IMR-90 (cell line): ENCODE results near the gene SP9. TPM values are rescaled to one million over a fixed set of nuclear protein-coding genes. Genes with fewer than 3 reads are reported as not detected.

ENCODE experiments used
- ATAC-seq: fragments of 200-7000 bp; cut with Tn5 transposase; 2 replicates; pipeline ENCODE4 v1.9.1; 2020; ENCODE audit warnings: low read depth, mild to moderate bottlenecking, moderate library complexity
- BruUV-seq: library from RNA; stranded (reverse); fragments of 400-500 nt; replicated peaks from 2 replicates; lab custom pipeline; 2021; lab: Mats Ljungman, UMichigan
- CTCF ChIA-PET: fragments of 300-600 bp; formaldehyde crosslinking; extraction: SDS; loops from one replicate; lab custom pipeline; 2021; ENCODE audit warnings: antibody characterized with exemption; lab: Yijun Ruan, JAX
- POLR2A ChIA-PET: fragments of 300-600 bp; sonication (Branson Sonifier 250); formaldehyde crosslinking; loops from one replicate; lab custom pipeline; 2022; ENCODE audit warnings: antibody characterized with exemption; ENCODE audit not compliant: unreplicated experiment; lab: Charles Lee
- DNase-seq: peaks from one replicate; pipeline ENCODE4 v3.0.0; 2013
- H2AFZ ChIP-seq: replicated peaks from 2 replicates; pipeline ENCODE3; 2013; ENCODE audit warnings: low read length, mild to moderate bottlenecking; ENCODE audit not compliant: poor library complexity
- H2AK5ac ChIP-seq: 2 replicates; pipeline ENCODE4 v1.6.1; 2013; ENCODE audit warnings: low read depth, low read length, inconsistent platforms
- H2AK9ac ChIP-seq: replicated peaks from 2 replicates; pipeline ENCODE3; 2013; ENCODE audit warnings: mild to moderate bottlenecking, low read depth, low read length, moderate library complexity; ENCODE audit not compliant: poor library complexity
- H2BK120ac ChIP-seq: 2 replicates; pipeline ENCODE4 v1.6.1; 2013; ENCODE audit warnings: low read depth, low read length, inconsistent platforms
- H2BK15ac ChIP-seq: 3 replicates; pipeline ENCODE4 v1.6.1; 2013; ENCODE audit warnings: low read depth, low read length, inconsistent platforms
- H2BK20ac ChIP-seq: 2 replicates; pipeline ENCODE4 v1.6.1; 2013; ENCODE audit warnings: low read depth, mild to moderate bottlenecking, inconsistent platforms, low read length, moderate library complexity
- H2BK5ac ChIP-seq: 2 replicates; pipeline ENCODE4 v1.6.1; 2013; ENCODE audit warnings: mild to moderate bottlenecking, low read depth, low read length, inconsistent platforms; ENCODE audit not compliant: poor library complexity, severe bottlenecking
- H3K14ac ChIP-seq: replicated peaks from 2 replicates; pipeline ENCODE4 v1.6.1; 2013; ENCODE audit warnings: low read depth, low read length, inconsistent platforms
- H3K18ac ChIP-seq: 2 replicates; pipeline ENCODE4 v1.6.1; 2013; ENCODE audit warnings: low read depth, low read length, control low read depth
- H3K23ac ChIP-seq: 2 replicates; pipeline ENCODE4 v1.6.1; 2013; ENCODE audit warnings: low read depth, low read length, inconsistent platforms
- H3K27ac ChIP-seq: 2 replicates; pipeline ENCODE4 v1.5.1; 2013; ENCODE audit warnings: mild to moderate bottlenecking, control low read depth, low read length; ENCODE audit not compliant: insufficient read depth
- H3K27me3 ChIP-seq: 2 replicates; pipeline ENCODE4 v1.6.1; 2013; ENCODE audit warnings: low read length; ENCODE audit not compliant: control insufficient read depth, insufficient read depth
- H3K36me3 ChIP-seq: 2 replicates; pipeline ENCODE4 v1.6.1; 2013; ENCODE audit warnings: low read length, mixed read lengths; ENCODE audit not compliant: control insufficient read depth, insufficient read depth
- H3K4ac ChIP-seq: 2 replicates; pipeline ENCODE4 v1.6.1; 2013; ENCODE audit warnings: low read depth, low read length, inconsistent platforms
- H3K4me1 ChIP-seq: 2 replicates; pipeline ENCODE4 v1.6.1; 2013; ENCODE audit warnings: low read length, mixed read lengths; ENCODE audit not compliant: control insufficient read depth, insufficient read depth
- H3K4me2 ChIP-seq: 2 replicates; pipeline ENCODE4 v1.6.1; 2013; ENCODE audit warnings: low read depth, mild to moderate bottlenecking, control low read depth, low read length, moderate library complexity
- H3K4me3 ChIP-seq: 2 replicates; pipeline ENCODE4 v1.5.1; 2013; ENCODE audit warnings: low read depth, mild to moderate bottlenecking, control low read depth, low read length, moderate library complexity; ENCODE audit not compliant: insufficient read depth
- H3K56ac ChIP-seq: 2 replicates; pipeline ENCODE4 v1.6.1; 2013; ENCODE audit warnings: low read length, inconsistent platforms; ENCODE audit not compliant: insufficient read depth; ENCODE audit errors: extremely low read depth
- H3K79me1 ChIP-seq, 2 experiments: 2 replicates each; pipeline ENCODE4 v1.6.1; 2013; ENCODE audit warnings: low read length in 2 of 2, inconsistent platforms in 1 of 2, low read depth in 1 of 2
- H3K9ac ChIP-seq: 2 replicates; pipeline ENCODE4 v1.6.1; 2013; ENCODE audit warnings: low read depth, low read length, control low read depth
- H3K9me1 ChIP-seq: 2 replicates; pipeline ENCODE4 v1.6.1; 2013; ENCODE audit warnings: low read length, inconsistent platforms; ENCODE audit not compliant: insufficient read depth
- H3K9me3 ChIP-seq: 2 replicates; pipeline ENCODE4 v1.6.1; 2013; ENCODE audit warnings: low read length; ENCODE audit not compliant: control insufficient read depth, insufficient read depth
- H4K20me1 ChIP-seq: 2 replicates; pipeline ENCODE4 v1.6.1; 2013; ENCODE audit warnings: low read length, inconsistent platforms; ENCODE audit not compliant: insufficient read depth
- H4K5ac ChIP-seq: 2 replicates; pipeline ENCODE4 v1.6.1; 2013; ENCODE audit warnings: mild to moderate bottlenecking, low read depth, low read length, control low read depth
- H4K8ac ChIP-seq, 2 experiments: 2 replicates each; pipeline ENCODE4 v1.6.1; 2013; ENCODE audit warnings: low read depth in 2 of 2, low read length in 2 of 2, control low read depth in 1 of 2, inconsistent platforms in 1 of 2
- H4K91ac ChIP-seq: 2 replicates; pipeline ENCODE4 v1.6.1; 2013; ENCODE audit warnings: low read depth, low read length, inconsistent platforms; ENCODE audit not compliant: insufficient read depth
- BHLHE40 ChIP-seq: fragments of 150-350 bp; IDR thresholded peaks from 2 replicates; pipeline ENCODE4 v1.6.1; 2016; ENCODE audit warnings: mild to moderate bottlenecking, low read depth, low read length
- CEBPB ChIP-seq: IDR thresholded peaks from 2 replicates; pipeline ENCODE4 v1.6.1; 2012; ENCODE audit warnings: low read depth, low read length, improper control_type of control experiment
- CHD1 ChIP-seq: IDR thresholded peaks from 2 replicates; pipeline ENCODE4 v1.6.1; 2012; ENCODE audit warnings: low read depth, low read length, improper control_type of control experiment
- FOS ChIP-seq: fragments of 150-350 bp; IDR thresholded peaks from 2 replicates; pipeline ENCODE4 v1.6.1; 2016; ENCODE audit warnings: low read depth, low read length
- MAFK ChIP-seq: IDR thresholded peaks from 2 replicates; pipeline ENCODE4 v1.6.1; 2012; ENCODE audit warnings: low read depth, low read length, improper control_type of control experiment
- MAZ ChIP-seq: IDR thresholded peaks from 2 replicates; pipeline ENCODE4 v1.6.1; 2012; ENCODE audit warnings: low read depth, mild to moderate bottlenecking, low read length, improper control_type of control experiment, moderate library complexity, borderline replicate concordance
- MXI1 ChIP-seq: IDR thresholded peaks from 2 replicates; pipeline ENCODE4 v1.6.1; 2012; ENCODE audit warnings: low read depth, mild to moderate bottlenecking, low read length, moderate library complexity, borderline replicate concordance
- NFE2L2 ChIP-seq: fragments of 150-350 bp; IDR thresholded peaks from 2 replicates; pipeline ENCODE4 v1.6.1; 2016; ENCODE audit warnings: low read depth, mild to moderate bottlenecking, low read length
- POLR2A ChIP-seq: IDR thresholded peaks from 2 replicates; pipeline ENCODE4 v1.6.1; 2012; ENCODE audit warnings: mild to moderate bottlenecking, low read depth, low read length
- RAD21 ChIP-seq: IDR thresholded peaks from 2 replicates; pipeline ENCODE4 v1.6.1; 2012; ENCODE audit warnings: low read length, improper control_type of control experiment
- RCOR1 ChIP-seq: IDR thresholded peaks from 2 replicates; pipeline ENCODE4 v1.6.1; 2012; ENCODE audit warnings: mild to moderate bottlenecking, low read length, improper control_type of control experiment; ENCODE audit not compliant: insufficient replicate concordance
- RFX5 ChIP-seq: IDR thresholded peaks from 2 replicates; pipeline ENCODE4 v1.8.0; 2012; ENCODE audit warnings: low read depth, mild to moderate bottlenecking, low read length, moderate library complexity
- SMC3 ChIP-seq: fragments of 150-350 bp; IDR thresholded peaks from 2 replicates; pipeline ENCODE4 v1.6.1; 2016; ENCODE audit warnings: low read depth, mild to moderate bottlenecking, antibody characterized with exemption, low read length, moderate library complexity
- WGBS, 2 experiments: methylation state at CpG; one replicate each; pipeline versions ENCODE4 v1.1.5 to v1.1.7; 2013; ENCODE audit warnings: missing lambda C conversion rate in 2 of 2; ENCODE audit not compliant: insufficient read length in 1 of 2; ENCODE audit errors: extremely low coverage in 2 of 2; 5-methylcytosine and 5-hydroxymethylcytosine counted together
- dilution Hi-C: fragments of 300-500 bp; cut with HindIII; formaldehyde crosslinking; loops from one replicate; pipeline ENCODE4 v1.14.3; 2018; ENCODE audit warnings: low sequenced_read_pairs; ENCODE audit not compliant: unreplicated experiment
- in situ Hi-C: fragments of 300-500 bp; cut with MboI; formaldehyde crosslinking; loops from 3 replicates; pipeline ENCODE4 v1.14.3; 2019; ENCODE audit warnings: low sequenced_read_pairs, inconsistent platforms, mixed read lengths
- intact Hi-C: fragments of 100-400 bp; cut with micrococcal nuclease; formaldehyde crosslinking; loops from 2 replicates; pipeline ENCODE4 v1.10.0; 2022
- polyA plus RNA-seq, 3 experiments: library from polyadenylated mRNA; depleted of rRNA; stranded (reverse); fragments of >200 nt; gene quantifications; 2 replicates each; pipeline ENCODE4 v1.2.3, GENCODE V29; 2012; ENCODE audit warnings: low replicate concordance in 1 of 3
- total RNA-seq: library from RNA; depleted of rRNA; stranded (reverse); fragments of >200 nt; gene quantifications from 2 replicates; pipeline ENCODE4 v1.2.3, GENCODE V29; 2012
- TF ChIP-seq, protein P1 (sequence below): fragments of 150-350 bp; IDR thresholded peaks from 2 replicates; pipeline ENCODE4 v1.6.1; 2016; ENCODE audit warnings: low read depth, mild to moderate bottlenecking, low read length, moderate library complexity, borderline replicate concordance
- TF ChIP-seq, protein P2 (sequence below): fragments of 150-350 bp; IDR thresholded peaks from 2 replicates; pipeline ENCODE4 v1.6.1; 2017; ENCODE audit warnings: mild to moderate bottlenecking, antibody characterized with exemption, low read length, low read depth
- TF ChIP-seq, protein P3 (sequence below): conservative IDR thresholded peaks from 2 replicates; pipeline ENCODE4 v1.5.1; 2012; ENCODE audit warnings: mild to moderate bottlenecking, low read depth, low read length, improper control_type of control experiment

Gene SP9
- total and polyA plus RNA-seq, 2 of the 4 experiments (the other 2 are of a cell fraction) = not detected

DNA sequence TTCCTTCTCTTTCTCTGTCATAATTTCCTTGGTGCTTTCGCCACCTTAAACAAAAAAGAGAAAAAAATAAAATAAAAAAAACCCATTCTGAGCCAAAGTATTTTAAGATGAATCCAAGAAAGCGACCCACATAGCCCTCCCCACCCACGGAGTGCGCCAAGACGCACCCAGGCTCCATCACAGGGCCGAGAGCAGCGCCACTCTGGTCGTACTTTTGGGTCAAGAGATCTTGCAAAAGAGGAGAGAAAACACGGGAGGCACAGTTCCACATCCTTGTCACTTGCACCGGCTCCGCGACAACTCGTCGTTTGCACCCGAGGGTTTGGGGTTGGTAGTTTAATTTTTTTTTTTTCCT is 1.8 kb upstream of the SP9 start:
- TF ChIP-seq FOS (no peak), SMC3 (no peak), CHD1 (no peak), CEBPB (no peak), NFE2L2 (no peak), MAZ (no peak), RCOR1 (no peak), MXI1 (no peak), POLR2A (no peak), RFX5 (no peak), RAD21 (no peak), MAFK (no peak), BHLHE40 (no peak)
- TF ChIP-seq, protein P1, sequence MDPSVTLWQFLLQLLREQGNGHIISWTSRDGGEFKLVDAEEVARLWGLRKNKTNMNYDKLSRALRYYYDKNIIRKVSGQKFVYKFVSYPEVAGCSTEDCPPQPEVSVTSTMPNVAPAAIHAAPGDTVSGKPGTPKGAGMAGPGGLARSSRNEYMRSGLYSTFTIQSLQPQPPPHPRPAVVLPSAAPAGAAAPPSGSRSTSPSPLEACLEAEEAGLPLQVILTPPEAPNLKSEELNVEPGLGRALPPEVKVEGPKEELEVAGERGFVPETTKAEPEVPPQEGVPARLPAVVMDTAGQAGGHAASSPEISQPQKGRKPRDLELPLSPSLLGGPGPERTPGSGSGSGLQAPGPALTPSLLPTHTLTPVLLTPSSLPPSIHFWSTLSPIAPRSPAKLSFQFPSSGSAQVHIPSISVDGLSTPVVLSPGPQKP = no peak
- TF ChIP-seq, protein P2, sequence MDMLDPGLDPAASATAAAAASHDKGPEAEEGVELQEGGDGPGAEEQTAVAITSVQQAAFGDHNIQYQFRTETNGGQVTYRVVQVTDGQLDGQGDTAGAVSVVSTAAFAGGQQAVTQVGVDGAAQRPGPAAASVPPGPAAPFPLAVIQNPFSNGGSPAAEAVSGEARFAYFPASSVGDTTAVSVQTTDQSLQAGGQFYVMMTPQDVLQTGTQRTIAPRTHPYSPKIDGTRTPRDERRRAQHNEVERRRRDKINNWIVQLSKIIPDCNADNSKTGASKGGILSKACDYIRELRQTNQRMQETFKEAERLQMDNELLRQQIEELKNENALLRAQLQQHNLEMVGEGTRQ = no peak
- TF ChIP-seq, protein P3, sequence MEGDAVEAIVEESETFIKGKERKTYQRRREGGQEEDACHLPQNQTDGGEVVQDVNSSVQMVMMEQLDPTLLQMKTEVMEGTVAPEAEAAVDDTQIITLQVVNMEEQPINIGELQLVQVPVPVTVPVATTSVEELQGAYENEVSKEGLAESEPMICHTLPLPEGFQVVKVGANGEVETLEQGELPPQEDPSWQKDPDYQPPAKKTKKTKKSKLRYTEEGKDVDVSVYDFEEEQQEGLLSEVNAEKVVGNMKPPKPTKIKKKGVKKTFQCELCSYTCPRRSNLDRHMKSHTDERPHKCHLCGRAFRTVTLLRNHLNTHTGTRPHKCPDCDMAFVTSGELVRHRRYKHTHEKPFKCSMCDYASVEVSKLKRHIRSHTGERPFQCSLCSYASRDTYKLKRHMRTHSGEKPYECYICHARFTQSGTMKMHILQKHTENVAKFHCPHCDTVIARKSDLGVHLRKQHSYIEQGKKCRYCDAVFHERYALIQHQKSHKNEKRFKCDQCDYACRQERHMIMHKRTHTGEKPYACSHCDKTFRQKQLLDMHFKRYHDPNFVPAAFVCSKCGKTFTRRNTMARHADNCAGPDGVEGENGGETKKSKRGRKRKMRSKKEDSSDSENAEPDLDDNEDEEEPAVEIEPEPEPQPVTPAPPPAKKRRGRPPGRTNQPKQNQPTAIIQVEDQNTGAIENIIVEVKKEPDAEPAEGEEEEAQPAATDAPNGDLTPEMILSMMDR = no peak
- Histone ChIP-seq H3K9me1 (no peaks in the 10 kb centered on the region), H3K4me1 (peaks cover 13% of the 10 kb centered on the region), H2AFZ (no peak overlapping the region), H3K4ac (no peak overlapping the region), H2BK120ac (no peak overlapping the region), H4K91ac (no peak overlapping the region), H4K8ac (no peak overlapping the region), H3K79me1 (no peaks in the 10 kb centered on the region), H2AK5ac (no peak overlapping the region), H4K20me1 (peaks cover 19% of the 10 kb centered on the region; the same call in 1 of the 2 replicates), H2BK20ac (no peak overlapping the region), H4K5ac (no peak overlapping the region), H3K9ac (no peak overlapping the region), H3K9me3 (peaks cover 14% of the 10 kb centered on the region), H3K18ac (no peak overlapping the region), H3K4me2 (no peak overlapping the region), H3K36me3 (no peaks in the 10 kb centered on the region), H3K27me3 (peaks cover 96% of the 10 kb centered on the region), H3K23ac (no peak overlapping the region), H3K56ac (no peak overlapping the region), H3K27ac (no peak overlapping the region), H2BK5ac (no peak overlapping the region), H2AK9ac (no peak overlapping the region), H3K14ac (no peak overlapping the region), H2BK15ac (no peak overlapping the region), H3K4me3 (no peak overlapping the region)
- in situ Hi-C loops (loop anchor here (25.0 kb wide), 2 partner anchors 746 to 1521 kb away; no protein-coding TSS in a partner anchor), dilution Hi-C loops (no loop called here), intact Hi-C loops (no loop called here)
- ATAC-seq (no peak), DNase-seq (no peak)
- 20% methylated on average over 5 of the region's 15 CpGs; no CpG with 5 or more reads in 1 of the 2 experiments for WGBS, 2 experiments
- ChIA-PET POLR2A (no interaction called here), CTCF (interaction anchor here (1.0 kb wide), 1 partner anchor 9 kb away, joined by 3 read pairs; no protein-coding TSS in a partner anchor)
- no TSS peak for BruUV-seq
